HepG2 (cell line): Measurements from ENCODE around the gene VAPA.
"Not testable (repeated sequence)": the region's sequence is repeated elsewhere in the genome, so short reads cannot be mapped to it uniquely, and the experiment has no call there.

ENCODE experiments used
- ASH2L ChIP-seq: fragments of 300-600, 200-600 bp; sonication (generic); IDR thresholded peaks from 2 replicates; pipeline ENCODE4 v1.7.0; 2017; ENCODE audit warnings: low read depth, mild to moderate bottlenecking, moderate library complexity, mixed read lengths, low read length; ENCODE audit not compliant: insufficient read length
- FLYWCH1 ChIP-seq: sonication (generic); formaldehyde crosslinking; IDR thresholded peaks from 2 replicates; pipeline ENCODE4 v1.8.1; 2023; ENCODE audit warnings: mild to moderate bottlenecking, missing genetic modification reagents
- MEIS2 ChIP-seq: sonication (generic); formaldehyde crosslinking; IDR thresholded peaks from 2 replicates; pipeline ENCODE4 v1.9.0; 2021; ENCODE audit warnings: mild to moderate bottlenecking, missing genetic modification reagents
- NFE2L1 ChIP-seq: sonication (generic); formaldehyde crosslinking; IDR thresholded peaks from 2 replicates; pipeline ENCODE4 v1.4.0; 2020; ENCODE audit warnings: missing genetic modification reagents, mild to moderate bottlenecking, borderline replicate concordance
- RFXANK ChIP-seq: IDR thresholded peaks from 2 replicates; pipeline ENCODE4 v1.6.1; 2016
- ZNF660 ChIP-seq: sonication (generic); formaldehyde crosslinking; IDR thresholded peaks from 2 replicates; pipeline ENCODE4 v1.5.1; 2020; ENCODE audit warnings: mild to moderate bottlenecking, low read depth, missing genetic modification reagents, borderline replicate concordance
- ZNF761 ChIP-seq: sonication (generic); formaldehyde crosslinking; conservative IDR thresholded peaks from 2 replicates; pipeline ENCODE4 v1.4.0; 2020; ENCODE audit warnings: mild to moderate bottlenecking, missing genetic modification reagents
- TF ChIP-seq, protein P1 (sequence below): sonication (generic); formaldehyde crosslinking; IDR thresholded peaks from 2 replicates; pipeline ENCODE4 v1.4.0; 2020; ENCODE audit warnings: missing genetic modification reagents, low read depth, mild to moderate bottlenecking, borderline replicate concordance
- TF ChIP-seq, protein P2 (sequence below): sonication (generic); formaldehyde crosslinking; conservative IDR thresholded peaks from 2 replicates; pipeline ENCODE4 v1.8.0; 2022; ENCODE audit warnings: mild to moderate bottlenecking, moderate library complexity, missing genetic modification reagents
- TF ChIP-seq, protein P3 (sequence below): sonication (generic); formaldehyde crosslinking; conservative IDR thresholded peaks from 2 replicates; pipeline ENCODE4 v1.8.1; 2023; ENCODE audit warnings: missing genetic modification reagents
- TF ChIP-seq, protein P4 (sequence below): sonication (generic); formaldehyde crosslinking; IDR thresholded peaks from 2 replicates; pipeline ENCODE4 v1.5.0; 2020; ENCODE audit warnings: mild to moderate bottlenecking, missing genetic modification reagents, moderate library complexity
- TF ChIP-seq, protein P5 (sequence below): sonication (generic); formaldehyde crosslinking; IDR thresholded peaks from 2 replicates; pipeline ENCODE4 v1.8.1; 2023; ENCODE audit warnings: mild to moderate bottlenecking, missing genetic modification reagents, borderline replicate concordance

DNA sequence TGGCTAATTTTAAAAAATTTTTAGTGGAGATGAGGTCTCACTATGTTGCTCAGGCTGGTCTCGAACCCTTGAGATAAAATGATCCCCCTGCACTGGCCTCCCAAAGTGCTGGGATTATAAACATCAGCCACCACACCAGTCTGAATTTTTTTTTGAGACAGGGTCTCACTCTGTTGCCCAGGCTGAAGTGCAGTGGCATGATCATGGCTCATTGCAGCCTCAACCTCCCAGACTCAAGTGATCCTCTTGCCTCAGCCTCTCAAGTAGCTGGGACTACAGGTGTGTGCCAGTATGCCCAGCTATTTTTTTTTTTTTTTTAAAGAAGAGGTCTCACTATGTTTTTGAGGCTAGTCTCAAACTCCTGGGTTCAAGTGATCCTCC lies 14.3 kb upstream of the VAPA start:
- not testable (repeated sequence) for TF ChIP-seq MEIS2 (CRISPR knock-in tag); ZNF660; ASH2L; ZNF761 (CRISPR knock-in tag); NFE2L1; FLYWCH1; RFXANK (CRISPR knock-in tag)
- TF ChIP-seq, protein P1, sequence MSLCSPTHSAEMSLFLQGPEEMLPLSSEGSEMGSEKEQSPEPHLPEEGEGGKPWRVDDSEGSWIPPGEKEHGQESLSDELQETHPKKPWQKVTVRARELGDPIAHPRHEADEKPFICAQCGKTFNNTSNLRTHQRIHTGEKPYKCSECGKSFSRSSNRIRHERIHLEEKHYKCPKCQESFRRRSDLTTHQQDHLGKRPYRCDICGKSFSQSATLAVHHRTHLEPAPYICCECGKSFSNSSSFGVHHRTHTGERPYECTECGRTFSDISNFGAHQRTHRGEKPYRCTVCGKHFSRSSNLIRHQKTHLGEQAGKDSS (CRISPR knock-in tag): not testable (repeated sequence)
- TF ChIP-seq, protein P2, sequence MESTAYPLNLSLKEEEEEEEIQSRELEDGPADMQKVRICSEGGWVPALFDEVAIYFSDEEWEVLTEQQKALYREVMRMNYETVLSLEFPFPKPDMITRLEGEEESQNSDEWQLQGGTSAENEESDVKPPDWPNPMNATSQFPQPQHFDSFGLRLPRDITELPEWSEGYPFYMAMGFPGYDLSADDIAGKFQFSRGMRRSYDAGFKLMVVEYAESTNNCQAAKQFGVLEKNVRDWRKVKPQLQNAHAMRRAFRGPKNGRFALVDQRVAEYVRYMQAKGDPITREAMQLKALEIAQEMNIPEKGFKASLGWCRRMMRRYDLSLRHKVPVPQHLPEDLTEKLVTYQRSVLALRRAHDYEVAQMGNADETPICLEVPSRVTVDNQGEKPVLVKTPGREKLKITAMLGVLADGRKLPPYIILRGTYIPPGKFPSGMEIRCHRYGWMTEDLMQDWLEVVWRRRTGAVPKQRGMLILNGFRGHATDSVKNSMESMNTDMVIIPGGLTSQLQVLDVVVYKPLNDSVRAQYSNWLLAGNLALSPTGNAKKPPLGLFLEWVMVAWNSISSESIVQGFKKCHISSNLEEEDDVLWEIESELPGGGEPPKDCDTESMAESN: not testable (repeated sequence)
- TF ChIP-seq, protein P3, sequence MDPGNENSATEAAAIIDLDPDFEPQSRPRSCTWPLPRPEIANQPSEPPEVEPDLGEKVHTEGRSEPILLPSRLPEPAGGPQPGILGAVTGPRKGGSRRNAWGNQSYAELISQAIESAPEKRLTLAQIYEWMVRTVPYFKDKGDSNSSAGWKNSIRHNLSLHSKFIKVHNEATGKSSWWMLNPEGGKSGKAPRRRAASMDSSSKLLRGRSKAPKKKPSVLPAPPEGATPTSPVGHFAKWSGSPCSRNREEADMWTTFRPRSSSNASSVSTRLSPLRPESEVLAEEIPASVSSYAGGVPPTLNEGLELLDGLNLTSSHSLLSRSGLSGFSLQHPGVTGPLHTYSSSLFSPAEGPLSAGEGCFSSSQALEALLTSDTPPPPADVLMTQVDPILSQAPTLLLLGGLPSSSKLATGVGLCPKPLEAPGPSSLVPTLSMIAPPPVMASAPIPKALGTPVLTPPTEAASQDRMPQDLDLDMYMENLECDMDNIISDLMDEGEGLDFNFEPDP: not testable (repeated sequence)
- TF ChIP-seq, protein P4, sequence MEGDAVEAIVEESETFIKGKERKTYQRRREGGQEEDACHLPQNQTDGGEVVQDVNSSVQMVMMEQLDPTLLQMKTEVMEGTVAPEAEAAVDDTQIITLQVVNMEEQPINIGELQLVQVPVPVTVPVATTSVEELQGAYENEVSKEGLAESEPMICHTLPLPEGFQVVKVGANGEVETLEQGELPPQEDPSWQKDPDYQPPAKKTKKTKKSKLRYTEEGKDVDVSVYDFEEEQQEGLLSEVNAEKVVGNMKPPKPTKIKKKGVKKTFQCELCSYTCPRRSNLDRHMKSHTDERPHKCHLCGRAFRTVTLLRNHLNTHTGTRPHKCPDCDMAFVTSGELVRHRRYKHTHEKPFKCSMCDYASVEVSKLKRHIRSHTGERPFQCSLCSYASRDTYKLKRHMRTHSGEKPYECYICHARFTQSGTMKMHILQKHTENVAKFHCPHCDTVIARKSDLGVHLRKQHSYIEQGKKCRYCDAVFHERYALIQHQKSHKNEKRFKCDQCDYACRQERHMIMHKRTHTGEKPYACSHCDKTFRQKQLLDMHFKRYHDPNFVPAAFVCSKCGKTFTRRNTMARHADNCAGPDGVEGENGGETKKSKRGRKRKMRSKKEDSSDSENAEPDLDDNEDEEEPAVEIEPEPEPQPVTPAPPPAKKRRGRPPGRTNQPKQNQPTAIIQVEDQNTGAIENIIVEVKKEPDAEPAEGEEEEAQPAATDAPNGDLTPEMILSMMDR (CRISPR knock-in tag): not testable (repeated sequence)
- TF ChIP-seq, protein P5, sequence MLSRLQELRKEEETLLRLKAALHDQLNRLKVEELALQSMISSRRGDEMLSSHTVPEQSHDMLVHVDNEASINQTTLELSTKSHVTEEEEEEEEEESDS (CRISPR knock-in tag): not testable (repeated sequence)
